ENCODE results near the gene HAT1.

HAT1 gene

DNA sequence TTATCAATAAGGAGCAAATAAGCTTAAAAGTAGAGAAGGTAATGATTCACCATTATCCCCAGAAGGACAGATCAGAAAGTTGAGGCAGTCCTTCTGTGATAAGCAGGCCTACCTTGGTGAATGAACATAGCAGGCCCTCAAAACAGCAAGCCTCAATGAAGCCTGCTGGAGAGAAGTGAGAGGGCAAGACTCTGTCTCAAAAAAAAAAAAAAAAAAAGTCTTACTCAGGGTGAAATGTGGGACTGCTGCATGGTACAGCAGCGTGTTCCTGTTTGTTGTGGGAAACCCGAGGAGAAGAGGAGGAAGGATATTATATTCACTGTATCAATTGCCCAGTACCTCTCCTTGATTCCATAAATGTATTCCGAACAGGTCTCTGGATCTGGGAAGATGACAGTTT lies 8.7 kb upstream of the HAT1 start:
- in situ Hi-C loops (cut with HindIII; ENCODE audit: low sequenced_read_pairs), result no loop called here
- H3K4me3 ChIP-seq (ENCODE audit: low read depth, low read length), result no peak overlapping the region
- no peak for DNase-seq (ENCODE audit: low read depth, low spot score)
- TF ChIP-seq, protein P1, sequence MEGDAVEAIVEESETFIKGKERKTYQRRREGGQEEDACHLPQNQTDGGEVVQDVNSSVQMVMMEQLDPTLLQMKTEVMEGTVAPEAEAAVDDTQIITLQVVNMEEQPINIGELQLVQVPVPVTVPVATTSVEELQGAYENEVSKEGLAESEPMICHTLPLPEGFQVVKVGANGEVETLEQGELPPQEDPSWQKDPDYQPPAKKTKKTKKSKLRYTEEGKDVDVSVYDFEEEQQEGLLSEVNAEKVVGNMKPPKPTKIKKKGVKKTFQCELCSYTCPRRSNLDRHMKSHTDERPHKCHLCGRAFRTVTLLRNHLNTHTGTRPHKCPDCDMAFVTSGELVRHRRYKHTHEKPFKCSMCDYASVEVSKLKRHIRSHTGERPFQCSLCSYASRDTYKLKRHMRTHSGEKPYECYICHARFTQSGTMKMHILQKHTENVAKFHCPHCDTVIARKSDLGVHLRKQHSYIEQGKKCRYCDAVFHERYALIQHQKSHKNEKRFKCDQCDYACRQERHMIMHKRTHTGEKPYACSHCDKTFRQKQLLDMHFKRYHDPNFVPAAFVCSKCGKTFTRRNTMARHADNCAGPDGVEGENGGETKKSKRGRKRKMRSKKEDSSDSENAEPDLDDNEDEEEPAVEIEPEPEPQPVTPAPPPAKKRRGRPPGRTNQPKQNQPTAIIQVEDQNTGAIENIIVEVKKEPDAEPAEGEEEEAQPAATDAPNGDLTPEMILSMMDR (IDR thresholded peaks at IDR 0.05; ENCODE audit: low read depth, low read length), result no peak

DNA sequence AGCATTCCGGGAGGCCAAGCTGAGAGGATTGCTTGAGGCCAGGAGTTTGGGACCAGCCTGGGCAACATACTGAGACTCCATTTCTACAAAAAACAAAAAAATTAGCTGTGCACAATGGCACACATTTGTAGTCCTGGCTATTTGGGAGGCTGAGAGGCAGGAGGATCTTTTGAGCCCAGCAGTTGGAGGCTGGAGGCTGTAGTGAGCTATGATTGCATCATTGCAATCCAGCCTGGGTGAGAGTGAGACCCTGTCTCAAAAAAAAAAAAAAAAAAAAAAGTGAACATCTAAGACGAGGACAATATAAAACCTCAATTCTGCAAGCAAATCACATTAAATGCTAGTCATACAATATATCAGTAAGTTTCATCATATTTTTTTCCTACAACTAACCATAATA lies 2.8 kb upstream of the HAT1 start:
- in situ Hi-C loops (cut with HindIII; ENCODE audit: low sequenced_read_pairs), result no loop called here
- H3K4me3 ChIP-seq (ENCODE audit: low read depth, low read length), result no peak overlapping the region
- no peak for DNase-seq (ENCODE audit: low read depth, low spot score)
- TF ChIP-seq, protein P1 (IDR thresholded peaks at IDR 0.05; ENCODE audit: low read depth, low read length), result no peak

DNA sequence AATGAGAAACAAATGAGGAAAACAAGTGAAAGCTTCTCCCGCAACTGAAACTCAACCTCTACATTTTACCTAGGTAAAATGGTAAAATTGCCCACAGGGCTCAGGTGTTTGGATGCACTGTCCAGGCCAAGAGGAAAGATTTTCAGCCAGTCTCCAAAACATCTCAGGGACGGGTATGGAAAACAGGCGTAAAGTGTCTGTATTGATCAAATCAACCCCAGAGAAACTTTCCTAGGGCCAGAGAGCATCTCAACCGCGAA lies 361 bp upstream of the HAT1 start:
- peak overlapping the region; percentile 96 for H3K4me3 ChIP-seq (ENCODE audit: low read depth, low read length)

DNA sequence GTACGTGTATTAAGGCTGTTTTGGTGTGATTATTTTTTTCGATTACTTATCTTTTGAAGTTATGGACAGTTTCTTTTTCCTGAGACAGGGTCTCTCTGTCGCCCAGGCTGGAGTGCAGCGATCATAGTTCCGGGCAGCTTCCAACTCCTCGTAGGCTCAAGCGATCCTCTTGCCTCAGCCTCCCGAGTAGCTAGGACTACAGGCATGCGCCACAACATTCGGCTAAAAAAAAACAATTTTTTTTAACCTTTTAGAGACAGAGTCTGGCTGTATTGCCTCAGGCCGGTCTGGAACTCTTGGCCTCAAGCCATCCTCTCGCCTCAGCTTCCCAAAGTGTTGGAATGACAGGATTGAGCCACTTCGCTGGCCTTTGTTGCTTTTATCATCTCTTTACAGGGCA lies 945 bp downstream of the HAT1 start:
- peak; percentile 13 for DNase-seq (ENCODE audit: low read depth, low spot score)
- TF ChIP-seq, protein P1 (IDR thresholded peaks at IDR 0.05; ENCODE audit: low read depth, low read length), result no peak
- H3K4me3 ChIP-seq (ENCODE audit: low read depth, low read length), result peak overlapping the region; percentile 96
- in situ Hi-C loops (cut with HindIII; ENCODE audit: low sequenced_read_pairs), result no loop called here

More for the DNA sequence above, 361 bp upstream of the HAT1 start:
- in situ Hi-C loops (cut with HindIII; ENCODE audit: low sequenced_read_pairs), result no loop called here
- no peak for DNase-seq (ENCODE audit: low read depth, low spot score)
- TF ChIP-seq, protein P1 (IDR thresholded peaks at IDR 0.05; ENCODE audit: low read depth, low read length), result no peak

DNA sequence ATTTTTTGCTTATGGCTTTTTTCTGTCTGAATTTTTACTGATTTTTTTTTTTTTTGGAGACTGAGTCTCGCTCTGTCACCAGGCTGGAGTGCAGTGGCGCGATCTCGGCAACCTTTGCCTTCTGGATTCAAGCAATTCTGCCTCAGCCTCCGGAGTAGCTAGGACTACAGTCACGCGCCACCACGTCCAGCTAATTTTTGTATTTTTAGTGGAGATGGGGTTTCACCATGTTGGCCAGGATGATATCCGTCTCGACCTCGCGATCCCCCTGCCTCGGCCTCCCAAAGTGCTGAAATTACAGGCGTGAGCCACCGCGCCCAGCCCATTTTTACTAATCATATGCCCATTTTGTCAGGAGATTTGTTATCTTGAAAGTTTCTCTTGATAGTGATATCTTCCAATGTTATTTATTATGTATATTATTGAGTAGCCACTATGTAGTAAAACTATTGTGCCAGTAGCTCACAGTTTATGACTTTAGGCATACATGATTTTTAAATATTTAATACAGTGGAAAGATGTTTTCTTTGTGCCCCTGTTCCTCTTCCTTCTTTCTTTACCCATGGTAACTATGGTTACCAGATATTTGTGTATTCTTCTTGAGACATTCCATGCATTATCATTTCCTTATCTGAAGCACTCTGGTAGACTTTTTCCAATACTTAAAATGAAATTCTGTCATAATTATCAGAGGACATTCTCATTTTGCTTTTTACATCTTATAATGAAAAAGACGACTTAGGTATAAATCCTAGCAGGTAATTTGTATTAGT lies 2.1 kb downstream of the HAT1 start:
- no peak for DNase-seq (ENCODE audit: low read depth, low spot score)
- TF ChIP-seq, protein P1 (IDR thresholded peaks at IDR 0.05; ENCODE audit: low read depth, low read length), result no peak
- H3K4me3 ChIP-seq (ENCODE audit: low read depth, low read length), result no peak overlapping the region
- in situ Hi-C loops (cut with HindIII; ENCODE audit: low sequenced_read_pairs), result no loop called here

DNA sequence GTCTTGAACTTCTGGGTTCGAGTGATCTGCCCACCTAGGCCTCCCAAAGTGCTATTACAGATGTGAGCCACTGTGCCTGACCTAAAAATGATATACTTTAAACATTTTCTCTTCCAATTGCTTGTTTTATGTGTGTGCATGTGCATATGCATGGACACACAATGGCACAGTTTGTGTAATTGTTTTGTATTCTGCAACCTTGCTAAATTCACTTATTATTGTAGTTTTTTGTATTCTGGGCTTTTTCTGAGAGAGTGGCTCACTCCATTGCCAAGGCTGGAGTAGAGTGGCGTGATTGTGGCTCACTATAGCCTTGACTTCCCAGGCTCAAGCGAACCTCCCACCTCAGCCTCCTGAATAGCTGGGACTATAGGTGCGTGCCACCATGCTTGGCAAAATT lies 8.1 kb downstream of the HAT1 start:
- TF ChIP-seq, protein P1 (IDR thresholded peaks at IDR 0.05; ENCODE audit: low read depth, low read length), result no peak
- in situ Hi-C loops (cut with HindIII; ENCODE audit: low sequenced_read_pairs), result no loop called here
- no peak overlapping the region for H3K4me3 ChIP-seq (ENCODE audit: low read depth, low read length)
- DNase-seq (ENCODE audit: low read depth, low spot score), result no peak
